ENCODE measurements around the gene RAI14. TPM values are rescaled to one million over a fixed set of nuclear protein-coding genes. Genes with fewer than 3 reads are reported as not detected.
A peak's percentile ranks its signal among the peaks of the same experiment; 100 is the strongest.

The RAI14 gene
- total RNA-seq, 1 donor, result 0.54 TPM

- no peak for DNase-seq (ENCODE audit: low read depth in 2 of 3, low spot score in 2 of 3)
Observed at GRCh38 chr5:34674187-34674586, 18.1 kb downstream of the RAI14 start.

DNA sequence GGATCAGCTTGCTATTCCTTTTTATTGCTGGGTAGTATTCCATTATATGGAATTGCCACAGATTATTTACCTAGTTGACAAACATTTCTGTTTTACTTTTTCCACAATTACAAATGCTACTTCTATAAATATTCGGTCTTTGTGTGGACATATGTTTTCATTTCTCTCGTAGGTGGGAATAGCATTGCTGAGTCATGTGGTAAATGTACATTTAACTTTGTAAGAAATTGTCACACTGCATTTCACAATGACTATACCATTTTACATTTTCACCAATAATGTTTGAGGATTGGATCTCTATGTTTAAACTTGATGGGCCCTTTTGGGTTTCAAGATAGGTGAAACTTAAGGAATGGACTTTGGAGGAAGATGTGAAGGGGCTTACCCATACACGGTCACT lies 19.7 kb downstream of the RAI14 start:
- DNase-seq (ENCODE audit: low read depth in 2 of 3, low spot score in 2 of 3), result no peak

GRCh38 chr5:34676416-34676815 lies 20.3 kb downstream of the RAI14 start:
- DNase-seq (ENCODE audit: low read depth in 2 of 3, low spot score in 2 of 3), result no peak

GRCh38 chr5:34677428-34677827 lies 21.3 kb downstream of the RAI14 start:
- no peak for DNase-seq (ENCODE audit: low read depth in 2 of 3, low spot score in 2 of 3)

DNA sequence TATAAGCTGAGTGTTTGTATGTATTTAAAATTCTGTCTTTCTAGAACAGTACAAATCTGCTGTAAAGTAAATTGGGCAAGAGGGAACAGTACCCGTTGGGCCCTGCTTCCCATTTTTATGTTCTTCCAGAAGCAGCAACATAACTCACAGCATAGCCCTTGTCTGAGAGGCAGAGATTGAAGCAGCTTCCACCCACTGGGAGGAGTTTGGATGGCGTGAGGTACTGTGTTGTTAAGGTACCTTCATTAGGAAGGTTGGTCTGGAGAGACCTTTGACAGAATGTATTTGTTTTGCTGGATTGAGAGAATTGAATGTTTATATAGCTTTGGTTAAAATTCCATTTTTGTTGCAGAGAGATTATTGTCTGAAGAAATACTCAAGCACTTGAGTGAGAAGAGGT lies 24.8 kb downstream of the RAI14 start:
- DNase-seq (ENCODE audit: low read depth in 2 of 3, low spot score in 2 of 3), result no peak

GRCh38 chr5:34682926-34683623 lies 26.9 kb downstream of the RAI14 start:
- DNase-seq (ENCODE audit: low read depth in 2 of 3, low spot score in 2 of 3), result no peak

DNA sequence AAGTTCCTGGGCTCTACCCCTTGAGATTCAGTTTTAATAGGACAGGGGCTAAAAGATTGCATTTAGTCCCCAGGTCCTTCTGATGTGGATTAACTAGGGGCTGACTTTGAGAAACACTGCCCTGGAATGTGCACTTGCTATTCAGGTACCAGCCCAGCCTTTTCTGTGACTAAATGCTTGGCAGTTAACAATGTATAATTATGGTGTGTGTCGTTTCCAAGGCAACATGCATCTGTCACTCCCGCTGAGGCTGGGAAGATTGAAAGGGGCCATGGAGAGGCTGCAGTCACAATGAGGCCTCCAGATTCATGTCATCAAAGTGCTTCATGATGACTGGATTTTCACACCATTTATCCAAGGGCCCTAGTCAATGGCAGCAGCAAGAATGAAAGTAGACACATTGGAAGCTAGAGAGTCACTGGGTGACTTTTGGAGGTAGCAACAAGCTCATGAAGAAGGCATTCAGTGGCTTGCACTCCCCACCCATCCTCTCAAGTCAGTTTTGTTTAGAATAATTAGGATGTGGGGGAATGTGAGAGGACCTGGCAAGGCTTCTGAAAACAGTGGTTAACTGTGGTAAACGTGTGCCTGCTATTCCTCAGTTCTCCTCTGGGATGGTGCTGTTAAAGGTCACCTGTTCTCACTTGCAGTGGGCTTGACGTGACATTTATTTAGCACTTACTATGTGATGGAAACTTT lies 28.3 kb downstream of the RAI14 start:
- no peak for DNase-seq (ENCODE audit: low read depth in 2 of 3, low spot score in 2 of 3)

DNA sequence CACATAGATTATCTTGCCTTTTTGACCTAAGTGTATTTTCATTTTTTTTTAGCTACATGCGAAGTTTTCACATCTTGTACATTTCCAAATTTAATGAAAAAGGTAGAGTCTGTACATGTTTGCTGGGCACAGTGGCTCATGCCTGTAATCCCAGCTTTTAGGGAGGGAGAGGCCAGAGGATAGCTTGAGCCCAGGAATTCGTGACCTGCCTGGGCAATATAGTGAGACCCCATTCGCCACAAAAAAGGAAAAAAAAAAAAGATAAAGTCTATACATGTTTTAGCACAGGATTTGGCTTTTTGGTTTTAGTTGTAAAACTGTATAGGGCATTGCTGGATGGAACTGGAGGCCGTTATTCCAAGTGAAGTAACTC lies 28.8 kb downstream of the RAI14 start:
- no peak for DNase-seq (ENCODE audit: low read depth in 2 of 3, low spot score in 2 of 3)

- no peak for DNase-seq (ENCODE audit: low read depth in 2 of 3, low spot score in 2 of 3)
Observed at GRCh38 chr5:34685485-34686165, 29.5 kb downstream of the RAI14 start.

DNA sequence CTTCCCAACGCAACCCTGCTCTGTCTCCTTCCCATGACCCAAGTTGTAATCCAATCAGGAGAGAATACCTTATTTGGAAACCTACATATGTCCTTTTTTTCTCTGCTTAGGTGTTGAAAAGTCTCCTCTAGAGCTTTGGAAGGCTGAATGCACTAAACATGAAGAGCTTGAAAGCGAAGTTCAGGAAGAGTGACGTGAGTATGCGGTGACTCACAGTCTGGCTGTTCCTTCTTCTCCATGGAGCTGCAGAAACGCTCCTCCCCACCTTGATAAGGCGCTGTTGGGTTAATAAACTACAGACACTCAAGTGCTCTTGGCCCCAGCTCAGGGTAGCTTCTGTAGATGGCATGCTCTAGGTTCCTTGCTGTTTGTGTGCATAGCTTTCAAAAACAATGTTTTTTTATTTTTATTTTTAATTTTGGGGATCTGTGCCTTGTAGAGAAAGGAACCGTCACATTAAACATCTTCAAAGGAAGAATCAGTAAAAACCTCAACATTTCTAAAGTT lies 30.7 kb downstream of the RAI14 start:
- DNase-seq (ENCODE audit: low read depth in 2 of 3, low spot score in 2 of 3), result peak in 2 of 3 donors; percentile 40 to 43

DNA sequence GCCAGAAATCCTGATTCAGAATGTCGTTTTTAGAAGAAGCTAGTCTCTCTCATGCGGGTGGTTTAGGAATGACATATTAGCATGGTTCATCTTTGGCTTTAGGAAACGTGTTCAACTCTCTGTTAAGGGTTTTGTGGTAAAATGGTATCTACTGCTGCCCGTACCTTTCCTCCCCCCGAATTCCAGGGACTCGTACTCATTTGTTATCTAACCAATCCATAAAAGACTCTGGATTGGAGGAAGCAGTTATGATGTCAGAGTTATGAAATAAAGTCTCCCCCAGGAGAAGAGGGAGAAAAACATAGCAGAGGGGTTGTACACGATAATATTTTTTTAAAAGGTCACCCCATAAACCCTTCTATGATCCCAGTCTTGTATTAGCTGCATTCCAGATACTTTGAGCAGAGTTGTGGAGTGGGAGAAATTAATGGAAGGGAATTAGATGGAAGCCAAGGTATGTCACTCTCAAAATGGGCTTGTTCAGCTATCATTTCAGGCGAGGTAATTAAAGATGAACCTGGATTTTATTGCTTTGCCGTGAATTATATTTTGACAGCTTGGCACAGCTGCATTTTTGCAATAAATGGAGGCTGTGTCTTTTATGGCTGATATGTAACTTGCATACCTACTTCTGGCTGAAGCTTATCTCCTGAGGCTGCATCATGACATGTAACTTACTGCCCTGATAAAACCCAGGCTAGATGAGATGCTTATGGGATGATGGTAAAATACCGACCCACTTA lies 31.3 kb downstream of the RAI14 start:
- DNase-seq (ENCODE audit: low read depth in 2 of 3, low spot score in 2 of 3), result no peak

DNA sequence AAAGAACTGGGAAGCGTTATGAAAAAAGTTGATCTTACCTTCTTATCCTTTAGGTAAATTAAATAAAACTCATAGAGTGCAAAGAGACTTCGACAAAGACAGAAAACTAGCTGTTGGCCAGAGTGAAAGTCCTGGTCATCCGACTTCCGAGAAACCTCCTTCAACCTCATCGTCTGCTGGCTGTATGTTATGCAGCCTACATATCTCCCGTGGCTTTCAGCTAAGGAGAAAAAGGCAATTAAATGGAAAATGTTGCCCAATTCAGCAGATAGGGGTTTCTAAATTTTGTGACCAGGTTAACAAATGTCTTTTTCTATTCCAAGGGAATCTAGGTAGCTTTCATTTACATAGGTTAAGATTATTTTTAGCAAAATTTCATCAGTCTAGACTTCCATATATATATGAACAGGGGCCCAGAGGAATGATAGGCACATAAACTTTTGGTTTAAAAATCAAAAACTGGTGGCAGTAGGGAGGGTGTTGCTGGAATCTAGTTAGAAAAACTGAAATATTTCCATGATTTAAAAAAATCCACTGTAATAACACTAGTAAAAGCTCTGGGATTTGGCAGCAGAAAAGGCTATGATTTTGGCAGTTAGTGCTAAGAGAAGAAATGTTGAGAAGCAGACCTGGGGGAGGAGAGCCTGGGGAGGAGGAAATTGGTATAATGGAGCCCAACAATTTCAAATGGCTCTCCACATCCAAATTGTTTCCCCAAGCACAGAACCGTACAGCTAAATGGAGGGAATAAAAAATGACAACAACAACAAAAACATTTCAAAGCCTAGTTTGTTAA lies 32.1 kb downstream of the RAI14 start:
- DNase-seq (ENCODE audit: low read depth in 2 of 3, low spot score in 2 of 3), result no peak

DNA sequence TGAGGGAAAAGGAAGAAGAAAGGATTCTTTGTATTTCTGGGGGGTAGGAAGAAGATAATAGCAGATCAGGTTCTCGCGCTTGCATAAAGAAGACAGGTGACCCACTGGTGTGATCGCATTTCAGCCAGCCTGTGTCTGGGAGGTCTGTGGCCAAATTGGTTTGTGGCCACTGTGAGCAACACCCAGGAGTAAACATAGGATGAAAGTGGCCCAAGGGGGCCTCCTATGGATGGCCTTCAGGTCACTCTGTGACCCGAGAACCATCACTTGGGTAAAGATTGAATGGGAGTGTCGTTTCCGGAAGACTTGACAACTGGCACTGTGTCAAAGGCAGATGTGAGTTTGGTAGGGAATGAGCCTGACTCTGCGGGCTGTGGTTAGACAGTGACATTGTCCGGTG lies 34.2 kb downstream of the RAI14 start:
- no peak for DNase-seq (ENCODE audit: low read depth in 2 of 3, low spot score in 2 of 3)

DNA sequence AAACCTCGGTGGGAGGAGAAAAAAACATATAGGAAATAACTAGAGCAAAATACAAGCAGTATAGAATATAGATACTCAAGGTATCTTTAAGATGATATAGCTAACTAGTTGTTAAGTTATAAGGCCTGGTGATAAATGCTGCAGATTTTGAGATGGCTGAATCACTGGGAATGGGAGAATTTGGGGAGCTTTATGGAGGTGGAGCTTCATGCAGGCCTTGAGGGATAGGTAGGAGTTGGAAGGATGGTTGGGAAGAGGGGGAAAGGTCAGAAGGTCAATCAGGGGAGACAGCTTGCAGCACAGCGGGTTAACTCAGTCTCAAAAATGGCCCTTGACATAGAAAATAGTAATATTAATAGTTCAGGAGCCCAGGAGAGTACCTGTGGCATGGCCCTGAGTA lies 34.8 kb downstream of the RAI14 start:
- no peak for DNase-seq (ENCODE audit: low read depth in 2 of 3, low spot score in 2 of 3)

- DNase-seq (ENCODE audit: low read depth in 2 of 3, low spot score in 2 of 3), result no peak
Observed at GRCh38 chr5:34691326-34691725, 35.2 kb downstream of the RAI14 start.

DNA sequence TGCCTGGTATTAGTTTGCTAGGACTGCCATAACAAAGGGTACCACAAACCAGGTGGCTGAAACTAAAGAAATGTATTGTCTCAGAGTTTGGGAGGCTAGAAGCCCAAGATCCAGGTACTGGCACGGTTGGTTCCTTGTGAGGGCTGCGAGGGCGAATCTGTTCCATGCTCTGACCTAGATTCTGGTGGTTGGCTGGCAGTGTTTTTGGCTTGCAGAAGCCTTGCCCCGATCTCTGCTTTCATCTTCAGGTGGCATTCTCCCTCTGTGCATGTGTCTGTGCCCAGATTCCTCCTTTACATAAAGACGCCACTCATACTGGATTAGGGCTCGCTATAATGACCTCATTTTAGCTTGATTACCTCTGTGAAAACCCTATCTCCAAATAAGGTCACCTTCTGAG lies 36.7 kb downstream of the RAI14 start:
- DNase-seq (ENCODE audit: low read depth in 2 of 3, low spot score in 2 of 3), result no peak

- DNase-seq (ENCODE audit: low read depth in 2 of 3, low spot score in 2 of 3), result no peak
Observed at GRCh38 chr5:34694012-34694411, 37.9 kb downstream of the RAI14 start.

DNA sequence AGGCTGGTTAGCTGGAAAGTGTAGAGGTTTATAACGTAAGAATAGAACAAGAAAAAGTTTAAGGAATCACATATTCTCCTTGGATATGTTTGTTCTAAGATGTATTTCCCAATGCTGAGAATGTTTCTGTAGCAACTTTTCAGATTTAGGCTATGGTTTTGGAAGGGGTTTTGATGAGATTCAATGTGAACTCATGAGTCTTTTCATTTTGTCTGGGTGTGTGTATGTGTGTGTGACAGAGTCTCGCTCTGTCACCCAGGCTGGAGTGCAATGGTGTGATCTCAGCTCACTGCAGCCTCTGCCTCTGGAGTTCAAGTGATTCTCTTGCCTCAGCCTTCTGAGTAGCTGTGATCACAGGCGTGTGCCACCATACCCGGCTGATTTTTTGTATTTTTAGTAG lies 38.6 kb downstream of the RAI14 start:
- DNase-seq (ENCODE audit: low read depth in 2 of 3, low spot score in 2 of 3), result no peak

DNA sequence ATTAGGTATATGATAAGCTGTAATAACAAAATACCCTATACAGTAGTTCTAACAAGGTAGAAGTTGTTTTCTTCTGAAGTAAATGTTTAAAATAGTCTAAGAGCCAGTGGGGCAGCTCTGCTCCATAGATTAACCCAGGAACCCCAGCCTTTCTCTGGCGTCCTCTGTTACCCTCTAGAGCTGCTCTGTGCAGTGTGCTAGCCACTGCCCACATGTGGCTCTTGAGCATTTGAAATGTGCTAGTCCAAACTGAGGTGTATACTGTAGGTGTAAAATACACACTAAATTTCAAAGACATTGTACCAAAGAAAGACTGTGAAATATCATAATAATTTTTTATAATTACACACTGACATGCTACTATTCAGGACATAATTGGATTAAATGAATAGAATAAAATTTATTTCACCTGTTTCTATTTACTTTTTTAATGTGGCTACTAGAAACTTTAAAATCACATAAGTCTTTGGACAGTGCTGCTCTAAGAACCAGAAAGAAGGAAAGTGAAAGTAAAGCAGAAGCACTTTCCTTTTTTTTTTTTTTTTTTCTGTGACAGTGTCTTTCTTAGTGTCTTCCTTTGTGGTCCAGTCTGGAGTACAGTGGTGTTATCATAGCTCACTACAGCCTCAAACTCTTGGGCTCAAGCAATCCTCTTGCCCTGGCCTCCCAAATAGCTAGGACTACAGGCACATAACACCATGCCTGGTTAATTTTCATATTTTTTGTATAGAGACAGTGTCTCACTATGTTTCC lies 39.3 kb downstream of the RAI14 start:
- peak in 1 of 3 donors; percentile 54 for DNase-seq (ENCODE audit: low read depth in 2 of 3, low spot score in 2 of 3)
